Limb (tissue), 2 donors: Measurements from ENCODE around the gene MIDN.

Experiments used
- DNase-seq, 2 donors: peaks; one replicate each; pipeline ENCODE4 v3.0.0-alpha.2; 2016; ENCODE audit errors: extremely low spot score in 2 of 2

MIDN gene

DNA sequence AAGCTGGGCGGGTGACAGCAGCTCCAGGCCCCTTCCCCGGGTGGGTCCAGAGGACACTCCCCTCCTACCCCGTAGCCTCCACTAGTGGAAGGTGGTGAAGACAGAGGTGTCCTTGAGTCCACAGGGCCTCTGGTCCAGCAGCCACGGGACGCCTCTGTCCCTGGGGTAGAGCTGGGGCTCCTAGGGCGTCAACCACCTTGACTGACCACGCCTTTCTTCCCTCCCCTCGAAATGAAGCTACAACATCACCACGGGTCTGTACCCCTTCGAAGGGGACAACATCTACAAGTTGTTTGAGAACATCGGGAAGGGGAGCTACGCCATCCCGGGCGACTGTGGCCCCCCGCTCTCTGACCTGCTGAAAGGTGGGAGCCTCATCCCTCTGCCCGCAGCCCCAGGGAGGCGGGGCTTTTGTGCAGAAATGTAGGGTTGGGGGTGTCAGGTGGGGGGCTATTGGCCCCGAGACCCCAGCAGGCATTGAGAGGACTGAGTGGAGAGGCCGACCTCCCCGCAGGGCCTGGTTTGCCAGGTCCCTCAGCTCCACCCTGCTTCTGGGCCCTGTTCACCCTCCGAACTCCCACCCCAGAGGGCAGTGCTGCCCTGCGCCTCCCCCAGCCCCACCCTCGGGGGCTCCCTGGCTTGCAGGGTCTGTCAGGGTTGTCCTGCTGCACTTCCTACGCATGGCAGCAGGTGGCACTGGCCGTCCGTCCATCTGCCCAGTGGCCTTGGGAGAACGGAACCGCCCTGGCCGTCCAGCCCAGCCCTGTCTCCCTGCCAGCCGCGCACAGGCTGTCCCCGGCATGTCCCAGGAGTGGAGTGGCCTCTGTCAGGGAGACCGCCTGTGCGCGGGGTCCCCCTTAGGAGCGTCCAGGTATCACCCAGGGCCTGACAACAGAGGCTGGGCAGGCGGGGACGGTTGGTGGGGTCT lies 27.1 kb upstream of the MIDN start:
- peak in 1 of 2 donors; percentile 73 for DNase-seq

DNA sequence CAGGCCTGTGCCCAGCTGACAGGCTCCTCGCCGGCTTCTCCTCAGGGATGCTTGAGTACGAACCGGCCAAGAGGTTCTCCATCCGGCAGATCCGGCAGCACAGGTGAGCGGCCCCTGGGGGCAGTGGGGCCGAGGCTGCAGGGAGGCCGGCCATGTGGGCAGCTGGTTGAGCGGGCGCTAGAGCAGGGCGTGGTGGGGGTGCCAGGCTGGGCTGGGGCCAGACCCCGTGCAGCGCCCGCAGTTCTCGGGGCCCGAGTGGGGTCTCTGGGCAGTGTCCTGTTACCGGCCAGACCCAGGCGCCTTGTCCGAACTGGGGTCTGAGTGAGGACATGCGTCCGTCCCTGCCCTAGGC lies 26.5 kb upstream of the MIDN start:
- DNase-seq: no peak

DNA sequence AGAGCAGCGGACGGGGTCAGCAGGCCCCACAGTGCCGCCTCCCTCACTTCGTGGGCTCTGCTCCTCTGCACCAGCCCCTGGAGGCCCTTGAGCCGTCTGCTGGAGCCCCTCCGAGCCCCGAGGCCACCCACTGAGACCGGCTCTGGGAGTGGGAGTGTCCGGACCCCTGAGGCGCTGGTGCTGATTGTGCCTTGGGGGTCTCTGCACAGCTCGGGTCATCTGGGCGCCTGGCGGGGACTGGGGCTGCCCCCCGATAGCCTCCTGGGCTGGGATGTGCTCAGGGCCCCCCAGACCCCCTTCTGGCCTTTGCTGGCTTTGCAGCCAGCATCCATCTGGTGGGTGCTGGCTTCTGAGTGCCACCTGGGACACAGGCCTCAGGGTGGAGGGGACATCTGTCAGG lies 26.0 kb upstream of the MIDN start:
- no peak for DNase-seq

- DNase-seq: no peak
Observed at GRCh38 chr19:1223018-1223855, 25.1 kb upstream of the MIDN start.

GRCh38 chr19:1224047-1224825 lies 24.1 kb upstream of the MIDN start:
- DNase-seq: no peak

DNA sequence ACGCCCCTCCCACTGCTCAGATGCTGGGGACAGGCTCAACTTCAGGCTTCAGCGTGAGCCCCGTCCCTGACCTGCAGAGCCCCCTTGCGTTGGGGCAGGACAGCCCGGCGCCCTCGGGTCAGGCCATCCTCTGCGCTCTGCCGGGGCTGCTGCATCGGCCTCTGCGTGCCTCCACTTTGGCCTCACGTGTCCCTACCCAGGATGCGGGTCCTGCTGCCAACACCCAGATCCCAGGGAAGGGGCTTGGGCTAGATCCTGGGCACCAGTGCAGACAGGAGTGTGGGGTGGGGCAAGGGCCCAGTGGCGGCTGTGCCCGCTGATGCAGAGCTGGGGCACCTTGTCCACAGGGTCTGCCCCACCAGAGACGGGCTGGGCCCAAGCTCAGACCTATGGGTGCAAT lies 23.5 kb upstream of the MIDN start:
- no peak for DNase-seq

DNA sequence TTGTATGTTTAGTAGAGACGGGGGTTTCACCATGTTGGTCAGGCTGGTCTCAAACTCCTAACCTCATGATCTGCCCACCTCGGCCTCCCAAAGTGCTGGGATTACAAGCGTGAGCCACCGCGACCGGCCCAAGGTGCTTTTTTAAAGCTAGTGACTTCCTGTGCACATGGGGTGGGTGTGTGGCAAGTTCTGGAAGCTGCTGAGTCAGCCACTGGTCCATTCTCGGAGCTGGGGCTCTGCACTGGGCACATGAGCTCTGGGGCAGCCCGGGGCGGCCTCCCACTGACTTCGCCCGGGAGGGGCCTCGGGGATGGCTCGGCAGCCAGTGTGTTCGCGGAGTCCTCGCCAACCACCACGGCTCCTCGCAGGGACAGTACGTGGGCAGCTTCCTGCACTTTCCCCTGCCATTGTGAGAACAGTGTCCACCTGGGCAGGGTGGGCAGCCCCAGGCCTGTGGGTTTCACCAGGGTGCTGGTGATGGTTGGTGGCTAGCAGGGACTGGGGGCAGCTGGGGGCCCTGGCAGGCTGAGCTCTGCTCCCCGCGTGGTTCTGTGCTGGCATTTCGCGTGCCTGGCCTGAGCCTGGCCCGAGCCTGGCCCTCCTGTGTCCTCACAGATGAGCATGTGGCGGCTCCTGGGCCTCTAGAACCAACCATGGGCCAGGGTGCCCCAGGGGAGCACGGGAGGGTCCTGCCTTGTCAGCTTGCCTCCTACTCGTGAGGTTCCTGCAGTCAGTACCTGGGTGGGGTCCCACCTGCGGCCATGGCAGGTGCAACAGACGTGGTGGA lies 22.8 kb upstream of the MIDN start:
- DNase-seq: no peak

GRCh38 chr19:1226227-1226518 lies 22.2 kb upstream of the MIDN start:
- DNase-seq: no peak

DNA sequence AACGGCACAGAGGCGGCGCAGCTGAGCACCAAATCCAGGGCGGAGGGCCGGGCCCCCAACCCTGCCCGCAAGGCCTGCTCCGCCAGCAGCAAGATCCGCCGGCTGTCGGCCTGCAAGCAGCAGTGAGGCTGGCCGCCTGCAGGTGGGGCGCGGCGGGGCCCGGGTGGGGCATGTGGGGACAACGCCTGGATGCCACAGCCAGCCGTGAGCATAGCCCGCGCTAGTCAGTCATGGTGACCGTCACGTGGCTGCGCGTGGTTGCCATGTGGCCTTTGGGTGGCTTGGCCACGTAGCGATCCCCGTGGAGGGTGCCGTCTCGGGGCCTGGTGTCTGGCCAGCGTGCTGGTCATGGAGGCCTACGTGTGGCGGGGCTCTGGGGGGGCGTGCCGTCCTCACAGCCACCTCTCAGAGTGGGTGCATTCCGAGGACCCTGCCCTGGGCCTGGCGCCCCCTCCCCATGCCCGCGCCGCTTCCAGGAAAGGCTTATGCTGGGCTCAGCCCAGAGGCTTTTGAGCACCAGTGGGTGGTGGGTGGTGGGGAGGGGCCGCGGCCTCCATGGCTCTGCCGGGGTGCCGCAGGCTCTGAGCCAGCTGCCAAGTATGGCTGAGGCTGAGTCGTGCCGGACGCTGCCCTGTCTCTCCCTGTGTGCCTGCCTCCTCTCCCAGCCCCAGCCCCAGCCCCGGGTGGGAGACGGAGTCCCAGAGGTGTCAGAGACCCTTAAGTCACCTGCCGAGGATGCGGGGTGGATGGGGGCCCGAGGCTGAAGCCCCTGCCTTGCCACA lies 21.7 kb upstream of the MIDN start:
- DNase-seq: no peak

GRCh38 chr19:1227304-1228054 lies 20.9 kb upstream of the MIDN start:
- DNase-seq: no peak

DNA sequence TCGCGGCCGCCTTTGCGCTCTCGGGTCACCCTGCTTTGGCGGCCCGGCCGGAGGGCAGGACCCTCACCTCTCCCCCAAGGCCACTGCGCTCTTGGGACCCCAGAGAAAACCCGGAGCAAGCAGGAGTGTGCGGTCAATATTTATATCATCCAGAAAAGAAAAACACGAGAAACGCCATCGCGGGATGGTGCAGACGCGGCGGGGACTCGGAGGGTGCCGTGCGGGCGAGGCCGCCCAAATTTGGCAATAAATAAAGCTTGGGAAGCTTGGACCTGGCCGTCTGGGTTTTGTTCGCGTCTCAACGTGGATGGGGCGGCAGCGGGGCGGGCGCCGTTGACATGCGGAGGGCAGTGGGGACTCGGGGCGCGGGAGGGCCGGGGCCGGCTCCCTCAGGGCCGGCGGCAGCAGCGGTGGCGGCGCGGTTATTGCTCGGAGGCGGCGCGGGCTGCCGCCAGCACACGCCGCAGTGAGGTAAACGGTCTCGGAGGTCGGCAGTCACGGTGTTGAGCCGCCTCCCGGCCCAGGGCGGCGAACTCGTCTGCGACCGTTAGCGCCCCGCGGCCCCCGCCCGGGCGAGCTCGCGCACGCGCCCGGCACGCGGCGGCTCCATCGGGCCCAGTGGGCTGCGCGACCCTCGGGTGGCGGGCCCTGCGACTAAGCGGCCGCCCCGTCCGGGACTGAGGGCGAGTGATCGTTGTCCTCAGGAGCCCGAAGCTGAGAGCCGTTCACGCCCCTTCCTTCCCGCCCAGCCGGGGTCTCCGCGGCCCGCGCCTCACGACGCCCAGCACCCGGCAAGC lies 20.0 kb upstream of the MIDN start:
- no peak for DNase-seq

GRCh38 chr19:1229056-1229923 lies 19.1 kb upstream of the MIDN start:
- no peak for DNase-seq

GRCh38 chr19:1229924-1230782 lies 18.2 kb upstream of the MIDN start:
- no peak for DNase-seq

- no peak for DNase-seq
Observed at GRCh38 chr19:1230783-1231489, 17.4 kb upstream of the MIDN start.

- no peak for DNase-seq
Observed at GRCh38 chr19:1231729-1232637, 16.4 kb upstream of the MIDN start.
